Left lobe of liver (tissue), 2 donors: ENCODE measurements around the gene FGFRL1. TPM values are rescaled to one million over a fixed set of nuclear protein-coding genes. Genes with fewer than 3 reads are reported as not detected.
A peak's percentile ranks its signal among the peaks of the same experiment; 100 is the strongest.
"Not testable (repeated sequence)": the region's sequence is repeated elsewhere in the genome, so short reads cannot be mapped to it uniquely, and the experiment has no call there.

Experiments used
- ATAC-seq: fragments of 200-7000 bp; cut with Tn5 transposase; one replicate; pipeline ENCODE4 v1.9.1; 2020; ENCODE audit warnings: mild to moderate bottlenecking, moderate library complexity
- DNase-seq: peaks from one replicate; pipeline ENCODE4 v3.0.0-alpha.2; 2020; ENCODE audit warnings: low spot score
- total RNA-seq: library from RNA; stranded (reverse); gene quantifications from one replicate; pipeline ENCODE4 v1.2.1, GENCODE V29; 2021
- donor health status: DM: no; HTN: no; CAD: no; lungs with moderate emphysema.
- donor health status: DM: no; HTN: yes; CAD: no.

Gene FGFRL1
- total RNA-seq, 1 donor from 2014 or later = 64.8 TPM

GRCh38 chr4:1048773-1049590 lies 37.6 kb downstream of the FGFRL1 start:
- DNase-seq (no peak), ATAC-seq (no peak)

GRCh38 chr4:1049591-1049905 lies 38.1 kb downstream of the FGFRL1 start:
- ATAC-seq = no peak
- DNase-seq = no peak

- no peak for ATAC-seq
- no peak for DNase-seq
Measured at GRCh38 chr4:1050486-1051213, 39.2 kb downstream of the FGFRL1 start.

- no peak for DNase-seq
- ATAC-seq = no peak
Measured at GRCh38 chr4:1051472-1051871, 40.0 kb downstream of the FGFRL1 start.

GRCh38 chr4:1052231-1052671 lies 40.8 kb downstream of the FGFRL1 start:
- no peak for ATAC-seq
- DNase-seq = no peak

- ATAC-seq = no peak
- no peak for DNase-seq
Measured at GRCh38 chr4:1053080-1053661, 41.7 kb downstream of the FGFRL1 start.

- ATAC-seq, DNase-seq: not testable (repeated sequence)
Measured at GRCh38 chr4:1053891-1054290, 42.5 kb downstream of the FGFRL1 start.

- DNase-seq, ATAC-seq: not testable (repeated sequence)
Measured at GRCh38 chr4:1054696-1055242, 43.3 kb downstream of the FGFRL1 start.

- peak; percentile 23 for ATAC-seq
- not testable (repeated sequence) for DNase-seq
Measured at GRCh38 chr4:1055243-1055701, 43.8 kb downstream of the FGFRL1 start.

- ATAC-seq = peak; percentile 52
Measured at GRCh38 chr4:1055721-1056590, 44.5 kb downstream of the FGFRL1 start.

GRCh38 chr4:1056671-1057402 lies 45.4 kb downstream of the FGFRL1 start:
- no peak for ATAC-seq
- no peak for DNase-seq

More at GRCh38 chr4:1055721-1056590, 44.5 kb downstream of the FGFRL1 start:
- no peak for DNase-seq

GRCh38 chr4:1057403-1057745 lies 45.9 kb downstream of the FGFRL1 start:
- DNase-seq (no peak), ATAC-seq (no peak)

GRCh38 chr4:1058198-1058996 lies 47.0 kb downstream of the FGFRL1 start:
- ATAC-seq (no peak), DNase-seq (no peak)

- DNase-seq (no peak), ATAC-seq (no peak)
Measured at GRCh38 chr4:1058997-1059665, 47.7 kb downstream of the FGFRL1 start.

GRCh38 chr4:1060121-1060520 lies 48.7 kb downstream of the FGFRL1 start:
- DNase-seq (no peak), ATAC-seq (no peak)

- ATAC-seq (no peak), DNase-seq (no peak)
Measured at GRCh38 chr4:1060621-1061020, 49.2 kb downstream of the FGFRL1 start.

GRCh38 chr4:1061056-1061700 lies 49.8 kb downstream of the FGFRL1 start:
- DNase-seq = no peak
- ATAC-seq = no peak

- DNase-seq = no peak
Measured at GRCh38 chr4:1061760-1062159, 50.3 kb downstream of the FGFRL1 start.

More at GRCh38 chr4:1061760-1062159, 50.3 kb downstream of the FGFRL1 start:
- no peak for ATAC-seq
